H1 (cell line): ENCODE results near the gene PAQR9. TPM values are rescaled to one million over a fixed set of nuclear protein-coding genes. Genes with fewer than 3 reads are reported as not detected.

Source experiments
- CTCF ChIA-PET: fragments of 300-600 bp; sonication (Branson Sonifier 250); formaldehyde crosslinking; loops from one replicate; lab custom pipeline; 2021; ENCODE audit not compliant: partially characterized antibody; lab: Charles Lee
- POLR2A ChIA-PET: fragments of 300-600 bp; sonication (Branson Sonifier 250); formaldehyde crosslinking; loops from one replicate; lab custom pipeline; 2021; ENCODE audit warnings: inconsistent platforms; ENCODE audit not compliant: partially characterized antibody; lab: Charles Lee
- DNase-seq, 2 experiments: peaks; one replicate each; pipeline versions ENCODE4 v3.0.0 to v3.0.0-alpha.2; 2010 to 2022; ENCODE audit warnings: low spot score in 2 of 2, low read depth in 1 of 2, mixed read lengths in 1 of 2
- FAIRE-seq: peaks from 2 replicates; lab custom pipeline; 2011; peaks lifted over from hg19 to GRCh38; lab: Jason Lieb, UNC
- H2AFZ ChIP-seq: 2 replicates; pipeline ENCODE4 v1.8.1; 2012; ENCODE audit warnings: low read length, inconsistent platforms
- H2AK5ac ChIP-seq: 2 replicates; pipeline ENCODE4 v1.6.1; 2013; ENCODE audit warnings: low read depth, low read length
- H2BK120ac ChIP-seq: replicated peaks from 2 replicates; pipeline ENCODE3; 2013; ENCODE audit warnings: low read depth, low read length, inconsistent platforms
- H2BK12ac ChIP-seq: 2 replicates; pipeline ENCODE4 v1.6.1; 2013; ENCODE audit warnings: low read depth, low read length
- H2BK15ac ChIP-seq: 2 replicates; pipeline ENCODE4 v1.6.1; 2013; ENCODE audit warnings: low read length
- H2BK20ac ChIP-seq: 2 replicates; pipeline ENCODE4 v1.6.1; 2013; ENCODE audit warnings: low read length
- H2BK5ac ChIP-seq: 2 replicates; pipeline ENCODE4 v1.6.1; 2013; ENCODE audit warnings: low read depth, low read length
- H3K14ac ChIP-seq: 2 replicates; pipeline ENCODE4 v1.6.1; 2013; ENCODE audit warnings: inconsistent platforms; ENCODE audit not compliant: insufficient read length
- H3K18ac ChIP-seq: 2 replicates; pipeline ENCODE4 v1.6.1; 2013; ENCODE audit warnings: low read length; ENCODE audit errors: extremely low read depth
- H3K23ac ChIP-seq: 2 replicates; pipeline ENCODE4 v1.6.1; 2013; ENCODE audit warnings: inconsistent platforms; ENCODE audit not compliant: insufficient read length
- H3K23me2 ChIP-seq: 2 replicates; pipeline ENCODE4 v1.6.1; 2013; ENCODE audit warnings: low read depth, low read length
- H3K27ac ChIP-seq: 2 replicates; pipeline ENCODE4 v1.6.1; 2011; ENCODE audit warnings: low read depth, low read length, inconsistent platforms
- H3K27me3 ChIP-seq, 4 experiments: replicated peaks in 1 of 4; 1 replicate in 1 of 4; 2 replicates in 3 of 4; pipeline versions ENCODE4 v1.6.1 to v1.8.1; 2011 to 2013; ENCODE audit warnings: low read length in 3 of 4, mild to moderate bottlenecking in 3 of 4, inconsistent platforms in 2 of 4, mixed read lengths in 2 of 4, moderate library complexity in 1 of 4; ENCODE audit not compliant: control insufficient read depth in 3 of 4, insufficient read depth in 3 of 4; ENCODE audit errors: extremely low read depth in 1 of 4
- H3K36me3 ChIP-seq, 4 experiments: 2 replicates each; pipeline versions ENCODE4 v1.6.1 to v1.8.1; 2011 to 2013; ENCODE audit warnings: mild to moderate bottlenecking in 4 of 4, low read length in 3 of 4, moderate library complexity in 2 of 4, control low read depth in 1 of 4, inconsistent platforms in 1 of 4; ENCODE audit not compliant: insufficient read depth in 4 of 4, control insufficient read depth in 2 of 4
- H3K4ac ChIP-seq: replicated peaks from 2 replicates; pipeline ENCODE3; 2013; ENCODE audit warnings: low read length, low read depth, mixed read lengths, inconsistent platforms; ENCODE audit not compliant: insufficient read length
- H3K4me1 ChIP-seq, 4 experiments: replicated peaks in 1 of 4; 1 replicate in 1 of 4; 2 replicates in 3 of 4; pipeline versions ENCODE4 v1.6.1 to v1.8.1; 2011 to 2013; ENCODE audit warnings: low read length in 3 of 4, inconsistent platforms in 2 of 4, mixed read lengths in 1 of 4; ENCODE audit not compliant: insufficient read depth in 4 of 4, control insufficient read depth in 3 of 4
- H3K4me2 ChIP-seq, 2 experiments: 2 replicates each; pipeline versions ENCODE4 v1.6.1 to v1.8.1; 2011 to 2013; ENCODE audit warnings: low read depth in 2 of 2, low read length in 2 of 2, control low read depth in 1 of 2, inconsistent platforms in 1 of 2, mild to moderate bottlenecking in 1 of 2; ENCODE audit not compliant: insufficient read depth in 1 of 2
- H3K4me3 ChIP-seq, 4 experiments: fragments of 200-600, 300-600 bp in 1 of 4; sonication (generic), shearing (Covaris generic), sonication (Bioruptor Twin) in 1 of 4; 2 replicates each; pipeline versions ENCODE4 v1.5.1 to v1.8.1; 2011 to 2016; ENCODE audit warnings: low read length in 4 of 4, low read depth in 3 of 4, control low read depth in 2 of 4, inconsistent platforms in 2 of 4, mild to moderate bottlenecking in 2 of 4, mixed read lengths in 1 of 4, moderate library complexity in 1 of 4; ENCODE audit not compliant: insufficient read depth in 2 of 4; ENCODE audit errors: extremely low read depth in 1 of 4
- H3K56ac ChIP-seq: replicated peaks from 2 replicates; pipeline ENCODE3; 2013; ENCODE audit warnings: low read depth, mild to moderate bottlenecking, mixed read lengths, low read length, inconsistent platforms; ENCODE audit not compliant: insufficient read length
- H3K79me1 ChIP-seq: 2 replicates; pipeline ENCODE4 v1.6.1; 2013; ENCODE audit warnings: low read depth, low read length, control low read depth
- H3K79me2 ChIP-seq, 2 experiments: 2 replicates each; pipeline versions ENCODE4 v1.6.1 to v1.8.1; 2012 to 2013; ENCODE audit warnings: low read length in 2 of 2, mild to moderate bottlenecking in 2 of 2, inconsistent platforms in 1 of 2; ENCODE audit not compliant: insufficient read depth in 2 of 2, control insufficient read depth in 1 of 2
- H3K9ac ChIP-seq, 4 experiments: replicated peaks in 1 of 4; 1 replicate in 1 of 4; 2 replicates in 3 of 4; pipeline versions ENCODE4 v1.6.1 to v1.8.1; 2011 to 2013; ENCODE audit warnings: low read depth in 3 of 4, low read length in 3 of 4, control low read depth in 2 of 4, mild to moderate bottlenecking in 2 of 4, moderate library complexity in 2 of 4, inconsistent platforms in 1 of 4; ENCODE audit errors: extremely low read depth in 1 of 4
- H3K9me3 ChIP-seq, 2 experiments: 2 replicates each; pipeline versions ENCODE4 v1.6.1 to v1.8.1; 2012 to 2013; ENCODE audit warnings: mild to moderate bottlenecking in 2 of 2, moderate library complexity in 2 of 2, control low read depth in 1 of 2, inconsistent platforms in 1 of 2, low read depth in 1 of 2, low read length in 1 of 2, mixed read lengths in 1 of 2; ENCODE audit not compliant: insufficient read depth in 2 of 2
- H4K20me1 ChIP-seq, 2 experiments: replicated peaks in 1 of 2; 2 replicates each; pipeline versions ENCODE3 to v1.8.1; 2011 to 2013; ENCODE audit warnings: inconsistent platforms in 2 of 2, low read length in 2 of 2, mild to moderate bottlenecking in 1 of 2; ENCODE audit not compliant: insufficient read depth in 2 of 2, control insufficient read depth in 1 of 2
- H4K5ac ChIP-seq: 2 replicates; pipeline ENCODE4 v1.6.1; 2013; ENCODE audit warnings: low read length, low read depth, mixed read lengths, inconsistent platforms; ENCODE audit not compliant: insufficient read length
- H4K8ac ChIP-seq: 2 replicates; pipeline ENCODE4 v1.8.0; 2013; ENCODE audit warnings: mild to moderate bottlenecking, moderate library complexity, low read length, inconsistent platforms; ENCODE audit not compliant: insufficient read depth; ENCODE audit errors: extremely low read depth
- H4K91ac ChIP-seq: replicated peaks from 2 replicates; pipeline ENCODE3; 2013; ENCODE audit warnings: low read length, mixed read lengths, inconsistent platforms; ENCODE audit not compliant: insufficient read length
- EGR1 ChIP-seq: IDR thresholded peaks from 2 replicates; pipeline ENCODE4 v1.6.1; 2011; ENCODE audit warnings: low read depth, low read length, borderline replicate concordance
- JUN ChIP-seq: IDR thresholded peaks from 2 replicates; pipeline ENCODE4 v1.6.1; 2011; ENCODE audit warnings: low read depth, mild to moderate bottlenecking, improper control_type of control experiment, low read length
- WGBS, 2 experiments: shearing (Covaris generic) in 1 of 2; methylation state at CpG; one replicate each; pipeline versions ENCODE4 v1.1.6 to v1.1.7; 2013 to 2015; ENCODE audit warnings: low lambda C conversion rate in 2 of 2, mixed read lengths in 2 of 2, inconsistent platforms in 1 of 2, low coverage in 1 of 2, missing lambda C conversion rate in 1 of 2; ENCODE audit not compliant: insufficient replicate concordance in 2 of 2, insufficient coverage in 1 of 2, insufficient read length in 1 of 2; ENCODE audit errors: extremely low coverage in 1 of 2, missing lambda C conversion rate in 1 of 2; 5-methylcytosine and 5-hydroxymethylcytosine counted together
- polyA plus RNA-seq, 7 experiments: library from polyadenylated mRNA; depleted of rRNA in 3 of 7; stranded (reverse) in 5 of 7; unstranded in 2 of 7; fragments of >200 nt in 5 of 7; fragments of 200-250 nt in 2 of 7; gene quantifications; 1 replicate in 5 of 7; 2 replicates in 1 of 7; 4 replicates in 1 of 7; pipeline versions ENCODE4 v1.2.1 to v1.2.3, GENCODE V29; 2011 to 2013; ENCODE audit warnings: missing spikeins in 2 of 7, mixed read lengths in 2 of 7
- total RNA-seq: library from RNA; stranded (reverse); fragmentation: NEBNext Ultra II Directional; extraction: Animal tissue kit (Norgen Biotek cat#: 25700); gene quantifications from 2 replicates; pipeline ENCODE4 v1.2.1, GENCODE V29; 2021
- TF ChIP-seq, protein P1 (sequence below): IDR thresholded peaks from 2 replicates; pipeline ENCODE4 v1.6.1; 2012; ENCODE audit warnings: low read length, inconsistent platforms

Gene PAQR9
- total and polyA plus RNA-seq, 2 of the 8 experiments (the other 6 are each of a cell fraction or from before 2014, with no cell fraction given) = 2.6 to 5.2 TPM

DNA sequence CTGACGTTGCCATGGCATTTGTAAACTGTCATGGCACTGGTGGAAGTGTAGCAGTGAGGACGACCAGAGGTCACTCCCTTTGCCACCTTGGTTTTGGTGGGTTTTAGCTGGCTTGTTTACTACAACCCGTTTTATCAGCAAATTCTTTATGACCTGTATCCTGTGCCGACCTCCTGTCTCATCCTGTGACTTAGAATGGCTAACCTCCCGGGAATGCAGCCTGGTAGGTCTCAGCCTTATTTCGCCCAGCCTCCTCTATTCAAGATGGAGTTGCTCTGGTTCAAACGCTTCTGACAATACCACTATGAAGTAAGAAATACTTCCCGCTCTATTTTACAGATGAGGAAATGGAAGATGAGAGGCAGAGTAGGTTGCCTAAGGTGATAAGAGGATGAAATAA is 16.6 kb downstream of the PAQR9 start:
- DNase-seq = no peak
- H3K9ac ChIP-seq = no peak overlapping the region
- H3K23me2 ChIP-seq = peaks cover 2% of the 10 kb centered on the region; the same call in 1 of the 2 replicates
- H4K8ac ChIP-seq = no peak overlapping the region
- H3K4ac ChIP-seq = no peak overlapping the region
- no peak overlapping the region for H4K5ac ChIP-seq
- 0 out of 2 replicates have a peak overlapping the region, but pooled peaks have one; percentile 64 for H3K18ac ChIP-seq
- H2AFZ ChIP-seq = peak overlapping the region; percentile 92; the same call in 1 of the 2 replicates
- POLR2A ChIA-PET = interaction anchor here (1.0 kb wide), 1 partner anchor 16 kb away, joined by 3 read pairs; no protein-coding TSS in a partner anchor
- no peaks in the 10 kb centered on the region for H4K20me1 ChIP-seq
- TF ChIP-seq JUN = no peak
- no peak for TF ChIP-seq EGR1
- TF ChIP-seq, protein P1, sequence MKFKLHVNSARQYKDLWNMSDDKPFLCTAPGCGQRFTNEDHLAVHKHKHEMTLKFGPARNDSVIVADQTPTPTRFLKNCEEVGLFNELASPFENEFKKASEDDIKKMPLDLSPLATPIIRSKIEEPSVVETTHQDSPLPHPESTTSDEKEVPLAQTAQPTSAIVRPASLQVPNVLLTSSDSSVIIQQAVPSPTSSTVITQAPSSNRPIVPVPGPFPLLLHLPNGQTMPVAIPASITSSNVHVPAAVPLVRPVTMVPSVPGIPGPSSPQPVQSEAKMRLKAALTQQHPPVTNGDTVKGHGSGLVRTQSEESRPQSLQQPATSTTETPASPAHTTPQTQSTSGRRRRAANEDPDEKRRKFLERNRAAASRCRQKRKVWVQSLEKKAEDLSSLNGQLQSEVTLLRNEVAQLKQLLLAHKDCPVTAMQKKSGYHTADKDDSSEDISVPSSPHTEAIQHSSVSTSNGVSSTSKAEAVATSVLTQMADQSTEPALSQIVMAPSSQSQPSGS = no peak
- TF ChIP-seq, all 59 proteins: peak for 0
- no peak for FAIRE-seq
- no peaks in the 10 kb centered on the region for H3K27me3 ChIP-seq
- H3K79me1 ChIP-seq = no peaks in the 10 kb centered on the region
- no peaks in the 10 kb centered on the region for H3K79me2 ChIP-seq
- H2BK20ac ChIP-seq = no peak overlapping the region
- H3K36me3 ChIP-seq = no peaks in the 10 kb centered on the region
- H3K27ac ChIP-seq = no peak overlapping the region
- CTCF ChIA-PET = interaction anchor here (0.9 to 2.7 kb wide), 5 partner anchors 16 to 46 kb away, joined by 3 to 12 read pairs (median 3); no protein-coding TSS in a partner anchor
- H3K56ac ChIP-seq = no peak overlapping the region
- no peak overlapping the region for H3K14ac ChIP-seq
- H3K4me2 ChIP-seq = peak overlapping the region in 1 of 2 experiments; percentile 53; a peak in 1 of 4 replicates
- no peak overlapping the region for H4K91ac ChIP-seq
- no peak overlapping the region for H3K4me3 ChIP-seq
- WGBS, 2 experiments = 78% methylated on average over 8 of the region's 8 CpGs; no CpG with 5 or more reads in 1 of the 2 experiments
- no peak overlapping the region for H3K23ac ChIP-seq
- no peak overlapping the region for H2BK5ac ChIP-seq
- no peak overlapping the region for H2BK120ac ChIP-seq
- no peaks in the 10 kb centered on the region for H3K9me3 ChIP-seq
- peaks cover 0 to 3% (median 1%) of the 10 kb centered on the region in 4 experiments; a peak in 1 of 7 replicates for H3K4me1 ChIP-seq
- no peak overlapping the region; the same call in 1 of the 2 replicates for H2BK12ac ChIP-seq
- H2BK15ac ChIP-seq = no peak overlapping the region
- H2AK5ac ChIP-seq = no peak overlapping the region
